Vagina (tissue), 2 donors: ENCODE data around the gene TRIO. TPM values are rescaled to one million over a fixed set of nuclear protein-coding genes. Genes with fewer than 3 reads are reported as not detected.
A peak's percentile ranks its signal among the peaks of the same experiment; 100 is the strongest.

Experiments
- DNase-seq, 2 donors: peaks; one replicate each; pipeline ENCODE4 v3.0.0-alpha.2; 2017; ENCODE audit errors: extremely low spot score in 2 of 2
- H3K27ac ChIP-seq: fragments of 200-600 bp; sonication (generic); one replicate; pipeline ENCODE4 v1.5.1; 2019
- H3K27me3 ChIP-seq: fragments of 200-600 bp; sonication (generic); one replicate; pipeline ENCODE4 v1.5.1; 2019
- H3K36me3 ChIP-seq, 2 donors: fragments of 200-600 bp; sonication (generic); one replicate each; pipeline ENCODE4 v1.5.1; 2017 to 2019
- H3K4me1 ChIP-seq: fragments of 200-600 bp; sonication (generic); one replicate; pipeline ENCODE4 v1.5.1; 2019
- H3K4me3 ChIP-seq, 2 donors: fragments of 200-600 bp; sonication (generic); 1 replicate in 1 of 2; 2 replicates in 1 of 2; pipeline ENCODE4 v1.5.1; 2016 to 2019
- H3K9me3 ChIP-seq: fragments of 200-600 bp; sonication (generic); one replicate; pipeline ENCODE4 v1.5.1; 2019
- CTCF ChIP-seq, 3 experiments: fragments of 450-650 bp in 2 of 3; fragments of 200-600 bp in 1 of 3; sonication (generic) in 1 of 3; IDR thresholded peaks; one replicate each; pipeline ENCODE4 v1.5.1; 2017 to 2019; ENCODE audit warnings: antibody characterized with exemption in 3 of 3, mild to moderate bottlenecking in 2 of 3, moderate library complexity in 2 of 3
- POLR2A ChIP-seq, 2 donors: fragments of 450-650 bp; IDR thresholded peaks; one replicate each; pipeline ENCODE4 v1.6.1; 2017; ENCODE audit warnings: antibody characterized with exemption in 2 of 2, mild to moderate bottlenecking in 2 of 2, moderate library complexity in 2 of 2
- POLR2AphosphoS5 ChIP-seq, 2 donors: sonication (generic); formaldehyde crosslinking; IDR thresholded peaks; one replicate each; pipeline ENCODE4 v1.9.0; 2017; ENCODE audit warnings: antibody characterized with exemption in 2 of 2, mild to moderate bottlenecking in 2 of 2, low read depth in 1 of 2; ENCODE audit not compliant: insufficient read depth in 1 of 2
- intact Hi-C: fragments of 100-400 bp; cut with DNase I; formaldehyde crosslinking; loops from one replicate; pipeline ENCODE4 v1.15.1; 2023
- total RNA-seq: library from RNA; depleted of rRNA; stranded (reverse); fragments of >200 nt; gene quantifications from one replicate; pipeline ENCODE4 v1.2.3, GENCODE V29; 2016

TRIO gene
- total RNA-seq, 1 donor from 2014 or later: 142 TPM

- intact Hi-C loops: loop anchor here (10.0 kb wide), 1 partner anchor 49 kb away; no protein-coding TSS in a partner anchor
- TF ChIP-seq CTCF (IDR thresholded peaks at IDR 0.05) (no peak), POLR2AphosphoS5 (IDR thresholded peaks at IDR 0.05; ENCODE audit: insufficient read depth in 1 of 2, low read depth in 1 of 2) (no peak)
- no peak for DNase-seq
These were observed 2.5 kb downstream of the TRIO start for GRCh38 chr5:14145435-14146334.

GRCh38 chr5:14146725-14147124, 3.6 kb downstream of the TRIO start:
- no peaks in the 10 kb centered on the region for H3K9me3 ChIP-seq
- H3K4me3 ChIP-seq: no peak overlapping the region
- H3K4me1 ChIP-seq: peaks cover 49% of the 10 kb centered on the region
- H3K36me3 ChIP-seq: no peaks in the 10 kb centered on the region
- H3K27ac ChIP-seq: peak overlapping the region; percentile 96
- no peak for TF ChIP-seq CTCF (IDR thresholded peaks at IDR 0.05)
- TF ChIP-seq POLR2AphosphoS5 (IDR thresholded peaks at IDR 0.05; ENCODE audit: insufficient read depth in 1 of 2, low read depth in 1 of 2): no peak
- TF ChIP-seq POLR2A (IDR thresholded peaks at IDR 0.05): no peak
- H3K27me3 ChIP-seq: no peaks in the 10 kb centered on the region
- intact Hi-C loops: loop anchor here (10.0 kb wide), 1 partner anchor 48 kb away; no protein-coding TSS in a partner anchor
- no peak for DNase-seq

More at GRCh38 chr5:14145435-14146334, 2.5 kb downstream of the TRIO start:
- Histone ChIP-seq H3K27me3 (no peaks in the 10 kb centered on the region), H3K36me3 (no peaks in the 10 kb centered on the region), H3K4me3 (peak overlapping the region; percentile 79 to 84), H3K9me3 (no peaks in the 10 kb centered on the region), H3K27ac (peak overlapping the region; percentile 96), H3K4me1 (peaks cover 49% of the 10 kb centered on the region)

GRCh38 chr5:14147210-14147609, 4.1 kb downstream of the TRIO start:
- Histone ChIP-seq H3K27ac (peak overlapping the region; percentile 96), H3K27me3 (no peaks in the 10 kb centered on the region), H3K4me3 (no peak overlapping the region), H3K4me1 (peaks cover 49% of the 10 kb centered on the region), H3K36me3 (no peaks in the 10 kb centered on the region), H3K9me3 (no peaks in the 10 kb centered on the region)
- DNase-seq: no peak
- TF ChIP-seq POLR2A (IDR thresholded peaks at IDR 0.05) (no peak), POLR2AphosphoS5 (IDR thresholded peaks at IDR 0.05; ENCODE audit: insufficient read depth in 1 of 2, low read depth in 1 of 2) (no peak), CTCF (IDR thresholded peaks at IDR 0.05) (no peak)
- intact Hi-C loops: loop anchor here (10.0 kb wide), 1 partner anchor 48 kb away; no protein-coding TSS in a partner anchor

- no peaks in the 10 kb centered on the region for H3K9me3 ChIP-seq
- H3K27me3 ChIP-seq: no peaks in the 10 kb centered on the region
- H3K4me1 ChIP-seq: peaks cover 57% of the 10 kb centered on the region
- DNase-seq: no peak
- no peak overlapping the region for H3K4me3 ChIP-seq
- no peak for TF ChIP-seq POLR2A (IDR thresholded peaks at IDR 0.05)
- no peak for TF ChIP-seq CTCF (IDR thresholded peaks at IDR 0.05)
- TF ChIP-seq POLR2AphosphoS5 (IDR thresholded peaks at IDR 0.05; ENCODE audit: insufficient read depth in 1 of 2, low read depth in 1 of 2): no peak
- intact Hi-C loops: loop anchor here (10.0 kb wide), 1 partner anchor 46 kb away; no protein-coding TSS in a partner anchor
- no peak overlapping the region for H3K27ac ChIP-seq
- no peaks in the 10 kb centered on the region for H3K36me3 ChIP-seq
These were observed 5.3 kb downstream of the TRIO start for GRCh38 chr5:14148483-14148882.
